Measurements from ENCODE around the gene GLIS2.

The GLIS2 gene

DNA sequence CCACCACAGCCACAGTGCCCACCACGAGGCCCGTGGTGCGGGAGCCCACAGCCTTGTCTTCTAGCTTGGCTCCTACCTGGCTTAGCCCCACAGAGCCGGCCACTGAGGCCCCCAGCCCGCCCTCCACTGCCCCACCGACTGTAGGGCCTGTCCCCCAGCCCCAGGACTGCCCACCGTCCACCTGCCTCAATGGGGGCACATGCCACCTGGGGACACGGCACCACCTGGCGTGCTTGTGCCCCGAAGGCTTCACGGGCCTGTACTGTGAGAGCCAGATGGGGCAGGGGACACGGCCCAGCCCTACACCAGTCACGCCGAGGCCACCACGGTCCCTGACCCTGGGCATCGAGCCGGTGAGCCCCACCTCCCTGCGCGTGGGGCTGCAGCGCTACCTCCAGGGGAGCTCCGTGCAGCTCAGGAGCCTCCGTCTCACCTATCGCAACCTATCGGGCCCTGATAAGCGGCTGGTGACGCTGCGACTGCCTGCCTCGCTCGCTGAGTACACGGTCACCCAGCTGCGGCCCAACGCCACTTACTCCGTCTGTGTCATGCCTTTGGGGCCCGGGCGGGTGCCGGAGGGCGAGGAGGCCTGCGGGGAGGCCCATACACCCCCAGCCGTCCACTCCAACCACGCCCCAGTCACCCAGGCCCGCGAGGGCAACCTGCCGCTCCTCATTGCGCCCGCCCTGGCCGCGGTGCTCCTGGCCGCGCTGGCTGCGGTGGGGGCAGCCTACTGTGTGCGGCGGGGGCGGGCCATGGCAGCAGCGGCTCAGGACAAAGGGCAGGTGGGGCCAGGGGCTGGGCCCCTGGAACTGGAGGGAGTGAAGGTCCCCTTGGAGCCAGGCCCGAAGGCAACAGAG lies 66.3 kb downstream of the GLIS2 start:
- DNase-seq = no peak

DNA sequence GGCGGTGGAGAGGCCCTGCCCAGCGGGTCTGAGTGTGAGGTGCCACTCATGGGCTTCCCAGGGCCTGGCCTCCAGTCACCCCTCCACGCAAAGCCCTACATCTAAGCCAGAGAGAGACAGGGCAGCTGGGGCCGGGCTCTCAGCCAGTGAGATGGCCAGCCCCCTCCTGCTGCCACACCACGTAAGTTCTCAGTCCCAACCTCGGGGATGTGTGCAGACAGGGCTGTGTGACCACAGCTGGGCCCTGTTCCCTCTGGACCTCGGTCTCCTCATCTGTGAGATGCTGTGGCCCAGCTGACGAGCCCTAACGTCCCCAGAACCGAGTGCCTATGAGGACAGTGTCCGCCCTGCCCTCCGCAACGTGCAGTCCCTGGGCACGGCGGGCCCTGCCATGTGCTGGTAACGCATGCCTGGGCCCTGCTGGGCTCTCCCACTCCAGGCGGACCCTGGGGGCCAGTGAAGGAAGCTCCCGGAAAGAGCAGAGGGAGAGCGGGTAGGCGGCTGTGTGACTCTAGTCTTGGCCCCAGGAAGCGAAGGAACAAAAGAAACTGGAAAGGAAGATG lies 67.0 kb downstream of the GLIS2 start:
- no peak for DNase-seq

GRCh38 chr16:4383591-4384444 lies 68.0 kb downstream of the GLIS2 start:
- DNase-seq = no peak

DNA sequence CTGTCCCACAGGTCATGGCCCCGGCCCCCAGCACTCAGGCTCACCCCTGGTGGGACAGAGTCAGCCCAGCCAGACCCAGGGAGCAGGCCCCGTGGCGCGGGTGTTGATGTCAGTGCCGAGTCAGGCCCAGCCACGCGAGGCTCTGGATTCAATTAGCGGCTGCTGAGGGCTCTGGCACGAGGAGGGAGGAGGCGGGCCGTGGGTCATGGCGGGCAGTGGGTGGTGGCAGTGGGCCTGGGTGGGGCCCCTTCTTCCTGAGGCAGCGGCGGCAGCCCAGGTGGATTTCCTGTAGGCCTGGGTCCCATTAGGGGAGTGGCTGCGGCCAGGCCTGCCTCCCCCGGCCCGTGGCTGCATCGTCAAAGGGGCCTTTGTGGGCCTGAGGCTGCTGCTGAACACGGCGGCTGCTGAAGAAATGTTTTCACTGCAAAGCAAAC lies 68.7 kb downstream of the GLIS2 start:
- DNase-seq = no peak

GRCh38 chr16:4385066-4385788 lies 69.4 kb downstream of the GLIS2 start:
- no peak for DNase-seq

GRCh38 chr16:4385789-4386450 lies 70.1 kb downstream of the GLIS2 start:
- DNase-seq = no peak

DNA sequence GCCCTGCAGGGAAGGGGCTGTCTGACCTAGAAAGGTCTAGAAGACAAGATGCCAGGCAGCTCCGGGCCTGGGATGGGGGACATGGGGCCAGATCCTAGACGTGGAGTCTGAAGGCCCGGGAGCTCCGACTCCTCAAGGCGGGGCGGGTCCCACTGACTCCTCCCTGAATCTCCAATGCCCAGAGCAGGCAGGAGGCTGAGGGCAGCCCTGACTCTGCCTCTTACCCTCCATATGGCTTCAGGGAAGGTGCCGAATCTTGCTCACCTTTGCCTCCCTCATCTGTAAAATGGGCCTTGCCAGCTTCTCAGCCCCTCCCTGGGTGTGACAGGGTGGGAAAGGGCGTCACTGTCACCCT lies 70.6 kb downstream of the GLIS2 start:
- DNase-seq = no peak

DNA sequence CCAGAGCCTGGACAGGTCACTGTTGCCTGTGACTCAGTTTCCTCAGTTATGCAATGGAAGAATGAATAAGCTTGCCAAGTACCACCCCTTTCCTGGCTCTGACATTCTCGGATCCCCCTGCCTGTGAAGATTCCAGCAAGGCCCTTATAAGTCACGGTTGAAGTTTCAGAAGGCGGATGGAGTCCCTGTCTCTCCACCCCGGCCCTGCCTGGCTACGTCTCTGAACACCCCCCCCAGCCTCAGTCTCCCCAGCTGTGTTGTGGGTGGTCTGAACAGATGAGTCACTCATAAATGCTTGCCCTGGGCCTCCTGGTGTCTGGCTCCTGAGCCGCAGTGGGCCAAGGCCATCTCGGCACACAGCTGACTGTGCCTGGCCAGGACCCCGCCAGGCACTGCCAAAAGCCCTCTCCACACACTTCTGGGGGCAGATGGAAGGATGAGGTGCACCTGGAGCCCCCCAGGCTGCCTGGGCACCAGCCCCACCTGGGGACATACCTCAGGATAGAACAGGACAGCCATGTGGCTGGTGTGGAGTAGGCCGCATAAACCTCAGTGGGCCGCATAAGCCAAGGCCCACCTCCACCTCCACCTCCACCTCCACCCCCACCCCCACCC lies 71.2 kb downstream of the GLIS2 start:
- no peak for DNase-seq

- DNase-seq = no peak
Observed at GRCh38 chr16:4387781-4388180, 71.9 kb downstream of the GLIS2 start.

DNA sequence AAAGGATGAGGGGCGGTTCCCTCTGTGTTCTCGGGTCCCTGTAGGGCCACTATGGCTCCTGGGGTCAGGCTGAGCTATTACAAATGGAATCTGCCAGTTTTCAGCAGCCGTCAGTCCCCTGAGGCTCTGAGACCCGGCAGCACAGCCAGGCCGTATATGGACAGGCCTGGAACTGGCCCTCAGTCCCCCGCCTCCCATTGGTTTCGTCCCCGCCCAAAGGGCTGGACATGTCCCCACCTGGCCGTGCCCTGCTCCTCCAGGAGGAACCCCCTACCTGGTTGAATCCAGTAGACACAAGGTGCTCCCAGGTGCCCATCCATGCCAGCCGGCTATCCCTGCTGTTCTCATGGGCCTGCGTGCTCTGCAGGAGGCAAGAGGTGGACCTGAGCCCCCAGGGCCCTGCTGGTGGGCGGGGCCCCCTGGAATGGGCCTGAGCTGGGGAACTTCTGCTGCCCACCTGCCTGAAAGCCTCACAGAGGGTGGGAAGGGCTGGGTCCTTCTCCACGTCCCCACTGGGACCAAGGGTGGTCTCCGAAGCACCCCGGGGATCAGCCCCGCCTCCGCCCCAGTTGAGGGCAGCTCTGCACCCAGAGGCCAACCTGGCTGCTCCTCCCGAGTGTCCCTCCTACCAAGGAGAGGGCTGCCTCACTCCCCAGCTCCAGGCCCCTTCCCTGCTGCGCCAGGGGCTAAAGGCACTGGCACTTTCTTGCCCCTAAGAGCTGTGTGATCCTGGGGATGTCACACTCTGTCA lies 72.6 kb downstream of the GLIS2 start:
- DNase-seq = no peak

Data from right kidney (tissue), 1 donor.